Nephron progenitor cell (in vitro differentiated cells): ENCODE measurements around the gene ITPK1.

Experiments
- DNase-seq: peaks from one replicate; pipeline ENCODE4 v3.0.0; 2021
- H3K27ac Mint-ChIP-seq: 2 replicates; pipeline ENCODE4 v1.8.0; 2021; ENCODE audit warnings: mild to moderate bottlenecking, moderate library complexity, mixed read lengths
- H3K27me3 Mint-ChIP-seq: 2 replicates; pipeline ENCODE4 v1.8.0; 2021; ENCODE audit warnings: mild to moderate bottlenecking, low read depth, mixed read lengths; ENCODE audit not compliant: poor library complexity
- H3K36me3 Mint-ChIP-seq: 2 replicates; pipeline ENCODE4 v1.8.0; 2021; ENCODE audit warnings: low read depth, mixed read lengths
- H3K4me1 Mint-ChIP-seq: 2 replicates; pipeline ENCODE4 v1.8.0; 2021; ENCODE audit warnings: mixed read lengths
- H3K4me3 Mint-ChIP-seq: 2 replicates; pipeline ENCODE4 v1.8.0; 2021; ENCODE audit warnings: mild to moderate bottlenecking, moderate library complexity, mixed read lengths
- H3K9me3 Mint-ChIP-seq: 2 replicates; pipeline ENCODE4 v1.8.0; 2021; ENCODE audit warnings: mild to moderate bottlenecking, moderate library complexity, mixed read lengths
- CTCF ChIP-seq: fragments of 200-600 bp; sonication (generic); IDR thresholded peaks from 2 replicates; pipeline ENCODE4 v1.5.0; 2021; ENCODE audit warnings: antibody characterized with exemption

Gene ITPK1

GRCh38 chr14:93018366-93018765 lies 97.4 kb downstream of the ITPK1 start:
- H3K4me3 Mint-ChIP-seq, result no peak overlapping the region
- peaks cover 12% of the 10 kb centered on the region for H3K27me3 Mint-ChIP-seq
- peak overlapping the region; percentile 53 for H3K27ac Mint-ChIP-seq
- peaks cover 78% of the 10 kb centered on the region for H3K4me1 Mint-ChIP-seq
- no peak for TF ChIP-seq CTCF
- no peaks in the 10 kb centered on the region for H3K9me3 Mint-ChIP-seq
- DNase-seq, result no peak
- H3K36me3 Mint-ChIP-seq, result peaks cover 4% of the 10 kb centered on the region

GRCh38 chr14:93017898-93018297 lies 97.8 kb downstream of the ITPK1 start:
- Mint-ChIP-seq H3K27ac (peak overlapping the region; percentile 59), H3K4me1 (peaks cover 79% of the 10 kb centered on the region), H3K36me3 (peaks cover 4% of the 10 kb centered on the region), H3K27me3 (peaks cover 12% of the 10 kb centered on the region), H3K4me3 (no peak overlapping the region), H3K9me3 (no peaks in the 10 kb centered on the region)
- no peak for DNase-seq
- no peak for TF ChIP-seq CTCF

GRCh38 chr14:93017301-93017797 lies 98.4 kb downstream of the ITPK1 start:
- TF ChIP-seq CTCF, result no peak
- peaks cover 4% of the 10 kb centered on the region for H3K36me3 Mint-ChIP-seq
- peak overlapping the region; percentile 59 for H3K27ac Mint-ChIP-seq
- H3K27me3 Mint-ChIP-seq, result peaks cover 12% of the 10 kb centered on the region
- no peak overlapping the region for H3K4me3 Mint-ChIP-seq
- no peaks in the 10 kb centered on the region for H3K9me3 Mint-ChIP-seq
- no peak for DNase-seq
- peaks cover 84% of the 10 kb centered on the region for H3K4me1 Mint-ChIP-seq

GRCh38 chr14:93016275-93016845 lies 99.4 kb downstream of the ITPK1 start:
- H3K36me3 Mint-ChIP-seq, result no peaks in the 10 kb centered on the region
- no peak for TF ChIP-seq CTCF
- H3K4me3 Mint-ChIP-seq, result no peak overlapping the region
- peaks cover 85% of the 10 kb centered on the region for H3K4me1 Mint-ChIP-seq
- no peak for DNase-seq
- H3K27me3 Mint-ChIP-seq, result peaks cover 9% of the 10 kb centered on the region
- H3K9me3 Mint-ChIP-seq, result no peaks in the 10 kb centered on the region
- no peak overlapping the region for H3K27ac Mint-ChIP-seq

GRCh38 chr14:93015505-93015904 lies 100.2 kb downstream of the ITPK1 start:
- TF ChIP-seq CTCF, result no peak
- H3K4me3 Mint-ChIP-seq, result no peak overlapping the region
- H3K9me3 Mint-ChIP-seq, result no peaks in the 10 kb centered on the region
- H3K27ac Mint-ChIP-seq, result no peak overlapping the region
- no peak for DNase-seq
- H3K36me3 Mint-ChIP-seq, result no peaks in the 10 kb centered on the region
- H3K4me1 Mint-ChIP-seq, result peaks cover 88% of the 10 kb centered on the region
- peaks cover 9% of the 10 kb centered on the region for H3K27me3 Mint-ChIP-seq

GRCh38 chr14:93015064-93015463 lies 100.7 kb downstream of the ITPK1 start:
- Mint-ChIP-seq H3K4me3 (no peak overlapping the region), H3K4me1 (peaks cover 88% of the 10 kb centered on the region), H3K9me3 (no peaks in the 10 kb centered on the region), H3K27me3 (peaks cover 5% of the 10 kb centered on the region), H3K27ac (no peak overlapping the region), H3K36me3 (no peaks in the 10 kb centered on the region)
- no peak for DNase-seq
- no peak for TF ChIP-seq CTCF
